NB4 (cell line): ENCODE data around the gene THSD4.

Experiments used
- DNase-seq: peaks from one replicate; pipeline ENCODE4 v3.0.0; 2010; ENCODE audit warnings: low read depth
- H3K4me3 ChIP-seq: one replicate; pipeline ENCODE4 v1.5.1; 2011; ENCODE audit warnings: mild to moderate bottlenecking, low read depth, low read length, moderate library complexity
- CTCF ChIP-seq: IDR thresholded peaks from one replicate; pipeline ENCODE4 v1.5.1; 2012; ENCODE audit warnings: low read depth, low read length
- MYC ChIP-seq: IDR thresholded peaks from 2 replicates; pipeline ENCODE4 v1.6.1; 2011; ENCODE audit warnings: low read depth, low read length
- POLR2A ChIP-seq: IDR thresholded peaks from 2 replicates; pipeline ENCODE4 v1.6.1; 2011; ENCODE audit warnings: mild to moderate bottlenecking; ENCODE audit not compliant: insufficient read length; ENCODE audit errors: extremely low read depth
- TF ChIP-seq, protein P1 (sequence below): IDR thresholded peaks from 2 replicates; pipeline ENCODE4 v1.6.1; 2011; ENCODE audit warnings: low read depth, low read length

THSD4 gene

DNA sequence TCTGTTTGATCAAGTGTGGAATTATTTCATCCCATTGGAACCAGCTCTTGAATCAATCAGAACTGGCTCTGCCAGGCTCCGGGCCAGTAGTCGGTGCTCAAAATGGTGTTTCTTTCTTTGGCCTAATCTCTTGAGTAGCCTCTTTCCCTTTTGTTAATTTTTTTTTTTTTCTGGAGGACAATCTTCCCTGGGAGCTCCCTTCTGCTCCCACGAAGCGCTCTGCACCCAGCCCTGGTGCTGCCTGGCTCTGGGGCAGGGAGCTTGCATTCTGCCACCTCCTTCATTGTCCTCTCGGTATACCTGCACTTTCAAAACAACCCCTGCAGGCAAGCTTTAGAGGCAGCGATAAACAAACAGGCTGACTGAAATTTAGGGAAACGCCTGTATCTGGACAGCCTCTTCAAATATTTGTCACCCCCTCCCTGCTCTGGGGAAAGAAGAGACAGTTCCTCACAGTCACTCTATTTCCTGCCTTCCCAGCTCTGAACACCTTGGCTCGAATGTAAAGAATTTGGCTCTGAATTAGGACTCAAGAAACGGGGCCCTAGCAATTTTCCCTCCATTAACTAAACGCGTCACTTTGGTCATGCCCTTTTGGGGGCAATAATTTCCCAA lies 1.1 kb upstream of the THSD4 start:
- no peak for TF ChIP-seq POLR2A
- TF ChIP-seq CTCF: no peak
- no peak for DNase-seq
- no peak overlapping the region for H3K4me3 ChIP-seq

DNA sequence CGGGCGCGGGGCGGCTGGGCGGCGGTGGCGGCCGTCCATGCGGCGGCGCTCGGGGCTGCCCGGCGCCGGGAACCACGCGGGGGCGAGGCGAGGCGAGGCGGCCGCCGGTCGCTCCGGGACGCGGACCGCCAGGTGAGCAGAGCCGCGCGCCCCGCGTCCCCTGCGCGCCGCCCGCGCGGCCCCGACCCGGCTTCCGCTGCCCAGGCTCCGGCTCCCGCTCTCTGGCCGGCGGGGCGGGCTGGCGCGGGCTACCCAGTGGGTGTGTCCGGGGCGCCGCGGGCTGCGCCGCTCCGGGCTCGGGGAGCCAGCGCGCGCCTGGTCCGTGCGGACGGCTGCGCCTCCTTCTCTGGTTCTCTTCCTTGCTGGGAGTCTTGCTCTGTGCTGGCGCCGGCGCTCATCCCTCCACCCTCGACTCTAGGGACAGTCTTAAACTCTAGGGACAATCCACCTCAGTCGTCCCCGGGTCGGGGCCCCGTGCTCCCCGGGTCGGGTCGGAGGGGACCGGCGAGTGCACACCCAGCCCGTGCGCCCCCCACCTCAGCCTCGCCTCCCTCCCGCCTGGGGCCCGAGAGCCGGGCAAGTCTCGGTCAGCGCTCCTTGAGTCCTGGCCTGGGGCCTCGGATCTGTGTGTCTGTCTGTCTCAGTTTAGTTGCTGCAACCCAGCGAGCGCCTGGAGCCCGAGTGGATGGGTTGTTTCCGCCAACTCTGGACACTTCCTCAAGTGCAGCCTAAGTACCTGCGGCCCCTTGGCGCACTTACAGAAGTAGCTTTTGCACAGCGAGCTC lies 488 bp downstream of the THSD4 start:
- TF ChIP-seq POLR2A (no peak), CTCF (no peak)
- TF ChIP-seq, protein P1, sequence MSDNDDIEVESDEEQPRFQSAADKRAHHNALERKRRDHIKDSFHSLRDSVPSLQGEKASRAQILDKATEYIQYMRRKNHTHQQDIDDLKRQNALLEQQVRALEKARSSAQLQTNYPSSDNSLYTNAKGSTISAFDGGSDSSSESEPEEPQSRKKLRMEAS: no peak
- no peak overlapping the region for H3K4me3 ChIP-seq
- DNase-seq: no peak

DNA sequence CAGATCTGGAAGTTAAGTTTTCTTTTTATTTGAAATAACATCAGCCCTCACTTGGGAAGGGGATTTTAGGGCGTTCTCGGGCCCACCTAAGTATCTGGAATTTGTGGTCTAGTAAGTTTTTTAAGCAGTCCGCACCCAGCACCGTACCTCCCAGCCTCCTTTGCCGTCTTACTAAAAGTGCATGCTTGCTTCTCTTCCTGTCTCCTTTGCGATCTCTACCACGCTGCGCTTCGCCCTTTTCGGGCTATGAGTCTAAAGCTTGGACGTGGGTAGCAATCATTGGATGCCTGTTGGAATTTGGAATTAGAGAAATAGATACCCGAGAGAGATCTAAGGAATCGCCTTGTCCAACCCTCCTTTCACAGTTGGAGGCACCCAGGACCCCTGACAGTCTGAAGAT lies 1.1 kb downstream of the THSD4 start:
- DNase-seq: no peak
- no peak overlapping the region for H3K4me3 ChIP-seq
- TF ChIP-seq CTCF (no peak), POLR2A (no peak), MYC (no peak)
- TF ChIP-seq, protein P1: no peak

DNA sequence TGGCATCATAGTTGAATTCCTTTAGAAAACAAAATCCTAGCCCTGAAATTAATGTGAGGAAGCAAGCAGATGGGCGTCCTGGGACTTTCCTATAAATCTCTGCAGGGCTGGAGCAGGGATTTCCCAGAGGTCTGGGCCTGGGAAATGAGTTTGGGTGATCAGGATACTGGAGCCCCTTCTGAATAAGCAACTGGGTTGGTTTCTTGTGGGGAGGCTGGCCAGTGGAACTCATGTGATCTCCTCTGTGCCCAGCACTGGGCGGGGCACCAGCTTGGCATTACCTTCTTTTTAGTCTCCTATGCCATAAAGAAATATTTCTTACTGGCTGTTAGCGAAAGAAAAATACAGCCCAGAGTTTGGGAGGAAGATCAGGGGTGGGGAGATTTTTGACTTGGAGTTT lies 1.7 kb downstream of the THSD4 start:
- no peak for DNase-seq
- no peak overlapping the region for H3K4me3 ChIP-seq
- TF ChIP-seq CTCF: no peak
- no peak for TF ChIP-seq MYC
- TF ChIP-seq POLR2A: no peak
- TF ChIP-seq, protein P1: no peak

GRCh38 chr15:71117714-71118305 lies 2.5 kb downstream of the THSD4 start:
- peak; percentile 22 for DNase-seq
- TF ChIP-seq MYC (no peak), POLR2A (no peak), CTCF (no peak)
- TF ChIP-seq, protein P1: no peak
- H3K4me3 ChIP-seq: no peak overlapping the region

GRCh38 chr15:71118345-71118744 lies 3.1 kb downstream of the THSD4 start:
- no peak for TF ChIP-seq POLR2A
- TF ChIP-seq, protein P1: no peak
- TF ChIP-seq MYC: no peak
- TF ChIP-seq CTCF: no peak
- no peak overlapping the region for H3K4me3 ChIP-seq
- DNase-seq: no peak
